GM12878 (cell line): Measurements from ENCODE around the gene PHLDB3. TPM values are rescaled to one million over a fixed set of nuclear protein-coding genes. Genes with fewer than 3 reads are reported as not detected.

Experiments used
- ATAC-seq: fragments of 200-7000 bp; cut with Tn5 transposase; 3 replicates; pipeline ENCODE4 v1.9.1; 2020; ENCODE audit warnings: mild to moderate bottlenecking, moderate library complexity
- BruUV-seq: library from RNA; stranded (reverse); fragments of 400-500 nt; replicated peaks from 2 replicates; lab custom pipeline; 2021; lab: Mats Ljungman, UMichigan
- CTCF ChIA-PET: fragments of 300-600 bp; sonication (Branson Sonifier 250); formaldehyde crosslinking; extraction: SDS; loops from one replicate; lab custom pipeline; 2021; ENCODE audit warnings: inconsistent platforms; lab: Yijun Ruan, JAX
- POLR2A ChIA-PET: fragments of 350-600 bp; formaldehyde crosslinking; extraction: SDS; loops from one replicate; lab custom pipeline; 2021; ENCODE audit warnings: inconsistent platforms; lab: Charles Lee
- RAD21 ChIA-PET: fragments of 300-600 bp; sonication (Branson Sonifier 250); formaldehyde crosslinking; loops from one replicate; lab custom pipeline; 2023; ENCODE audit warnings: antibody characterized with exemption; ENCODE audit not compliant: unreplicated experiment; lab: Charles Lee
- SMC1A ChIA-PET: fragments of 300-600 bp; sonication (Branson Sonifier 250); formaldehyde crosslinking; loops from one replicate; lab custom pipeline; 2023; ENCODE audit not compliant: unreplicated experiment, uncharacterized antibody; lab: Charles Lee
- DNase-seq: peaks from one replicate; pipeline ENCODE4 v3.0.0-alpha.2; 2011; ENCODE audit warnings: low read depth, low spot score
- FAIRE-seq: peaks from 3 replicates; lab custom pipeline; 2011; peaks lifted over from hg19 to GRCh38; lab: Jason Lieb, UNC
- H2AFZ ChIP-seq: 2 replicates; pipeline ENCODE4 v1.6.0; 2011; ENCODE audit warnings: low read depth, low read length, control low read depth; ENCODE audit not compliant: control insufficient read depth
- H3K27ac ChIP-seq: 2 replicates; pipeline ENCODE4 v1.5.1; 2011; ENCODE audit warnings: control low read depth; ENCODE audit not compliant: control insufficient read depth, insufficient read depth
- H3K27me3 ChIP-seq, 2 experiments: replicated peaks in 1 of 2; 2 replicates each; pipeline versions ENCODE4 v1.6.0 to v1.6.1; 2011; ENCODE audit warnings: low read length in 1 of 2; ENCODE audit not compliant: control insufficient read depth in 2 of 2, insufficient read depth in 2 of 2
- H3K36me3 ChIP-seq, 2 experiments: 2 replicates each; pipeline ENCODE4 v1.5.1; 2011; ENCODE audit warnings: low read length in 1 of 2; ENCODE audit not compliant: control insufficient read depth in 2 of 2, insufficient read depth in 2 of 2
- H3K4me1 ChIP-seq: 2 replicates; pipeline ENCODE4 v1.6.1; 2011; ENCODE audit warnings: mild to moderate bottlenecking, low read length, moderate library complexity, mixed read lengths; ENCODE audit not compliant: control insufficient read depth, insufficient read depth
- H3K4me2 ChIP-seq: 2 replicates; pipeline ENCODE4 v1.6.0; 2011; ENCODE audit warnings: control low read depth; ENCODE audit not compliant: control insufficient read depth, insufficient read depth
- H3K4me3 ChIP-seq: fragments of 200-600 bp; sonication (generic); 2 replicates; pipeline ENCODE4 v1.5.1; 2016
- H3K79me2 ChIP-seq: 2 replicates; pipeline ENCODE4 v1.6.0; 2011; ENCODE audit warnings: low read length; ENCODE audit not compliant: control insufficient read depth, insufficient read depth
- H3K9ac ChIP-seq: 2 replicates; pipeline ENCODE4 v1.8.0; 2011; ENCODE audit warnings: low read length, control low read depth, mixed read lengths; ENCODE audit not compliant: control insufficient read depth, insufficient read depth
- H3K9me3 ChIP-seq: replicated peaks from 3 replicates; pipeline ENCODE4 v1.5.1; 2011; ENCODE audit warnings: mild to moderate bottlenecking, low read length; ENCODE audit not compliant: control insufficient read depth, insufficient read depth
- H4K20me1 ChIP-seq: 2 replicates; pipeline ENCODE4 v1.6.0; 2011; ENCODE audit not compliant: control insufficient read depth, insufficient read depth
- ETV6 ChIP-seq, 2 experiments: fragments of 450-650 bp in 1 of 2; IDR thresholded peaks in 1 of 2; conservative IDR thresholded peaks in 1 of 2; 2 replicates each; pipeline ENCODE4 v1.6.1; 2014; ENCODE audit warnings: antibody characterized with exemption in 1 of 2, borderline replicate concordance in 1 of 2, low read depth in 1 of 2, mild to moderate bottlenecking in 1 of 2, moderate library complexity in 1 of 2
- HDAC6 ChIP-seq: fragments of 200-600 bp; sonication (generic); IDR thresholded peaks from one replicate; pipeline ENCODE4 v1.8.0; 2017; ENCODE audit warnings: antibody characterized with exemption; ENCODE audit not compliant: unreplicated experiment
- KAT2A ChIP-seq: conservative IDR thresholded peaks from 2 replicates; pipeline ENCODE4 v1.6.1; 2011; ENCODE audit warnings: low read depth, low read length; ENCODE audit not compliant: control insufficient read depth
- KDM1A ChIP-seq: fragments of 200-600 bp; sonication (generic); IDR thresholded peaks from 2 replicates; pipeline ENCODE4 v1.6.1; 2016; ENCODE audit warnings: borderline replicate concordance
- MXI1 ChIP-seq: fragments of 150-350 bp; IDR thresholded peaks from 2 replicates; pipeline ENCODE4 v1.6.1; 2011; ENCODE audit warnings: low read depth, mild to moderate bottlenecking, inconsistent platforms, low read length, improper control_type of control experiment
- PBX3 ChIP-seq: IDR thresholded peaks from 2 replicates; pipeline ENCODE4 v1.6.1; 2011; ENCODE audit warnings: mild to moderate bottlenecking, low read depth, low read length, moderate library complexity; ENCODE audit not compliant: insufficient replicate concordance
- RBBP5 ChIP-seq: fragments of 200-600 bp; sonication (generic); conservative IDR thresholded peaks from 2 replicates; pipeline ENCODE4 v1.6.1; 2016
- SMC3 ChIP-seq: IDR thresholded peaks from 2 replicates; pipeline ENCODE4 v1.6.1; 2011; ENCODE audit warnings: low read length, improper control_type of control experiment, borderline replicate concordance
- TCF12 ChIP-seq: IDR thresholded peaks from 2 replicates; pipeline ENCODE4 v1.6.1; 2011; ENCODE audit warnings: low read depth, mild to moderate bottlenecking, low read length
- ZNF207 ChIP-seq: fragments of 450-650 bp; IDR thresholded peaks from 2 replicates; pipeline ENCODE4 v1.6.1; 2014; ENCODE audit warnings: antibody characterized with exemption, mild to moderate bottlenecking, borderline replicate concordance
- WGBS: methylation state at CpG from one replicate; pipeline ENCODE4 v1.1.6; 2016; ENCODE audit warnings: low lambda C conversion rate; ENCODE audit not compliant: insufficient replicate concordance, insufficient coverage; ENCODE audit errors: missing lambda C conversion rate; 5-methylcytosine and 5-hydroxymethylcytosine counted together
- in situ Hi-C: fragments of 300-500 bp; cut with MboI; formaldehyde crosslinking; loops from 9 replicates; pipeline ENCODE4 v1.14.3; 2018; ENCODE audit warnings: mixed read lengths
- intact Hi-C: fragments of 100-400 bp; cut with micrococcal nuclease; formaldehyde crosslinking; loops from one replicate; pipeline ENCODE4 v1.14.2; 2022; ENCODE audit not compliant: unreplicated experiment
- polyA plus RNA-seq, 11 experiments: library from polyadenylated mRNA; depleted of rRNA in 4 of 11; unstranded in 6 of 11; stranded (reverse) in 5 of 11; fragments of >200 nt; fragmentation: Nextera tagmentation in 4 of 11; fragmentation: Illumina TruSeq in 1 of 11; extraction: Ambion mirVana in 4 of 11; extraction: Trizol in 1 of 11; gene quantifications; 1 replicate in 1 of 11; 2 replicates in 10 of 11; pipeline versions ENCODE4 v1.2.1 to v1.2.3, GENCODE V29; 2011 to 2016; ENCODE audit warnings: inconsistent platforms in 2 of 11, missing spikeins in 2 of 11, low read depth in 1 of 11
- total RNA-seq, 4 experiments: library from RNA; depleted of rRNA in 3 of 4; stranded (reverse); fragments of >200 nt in 3 of 4; fragmentation: Illumina TruSeq in 1 of 4; extraction: Trizol in 1 of 4; gene quantifications; 2 replicates each; pipeline versions ENCODE4 v1.2.1 to v1.2.3, GENCODE V29; 2013 to 2021
- TF ChIP-seq, protein P1 (sequence below): IDR thresholded peaks from 2 replicates; pipeline ENCODE4 v1.6.1; 2011; ENCODE audit warnings: borderline replicate concordance, low read depth, mild to moderate bottlenecking, moderate library complexity, mixed read lengths, low read length; ENCODE audit not compliant: insufficient read depth; ENCODE audit errors: extremely low read length
- TF ChIP-seq, protein P2 (sequence below): fragments of 450-650 bp; formaldehyde crosslinking; IDR thresholded peaks from 2 replicates; pipeline ENCODE4 v1.4.0; 2022; ENCODE audit warnings: mild to moderate bottlenecking, moderate library complexity

The PHLDB3 gene
- total and polyA plus RNA-seq, 10 of the 15 experiments (the other 5 are each of a cell fraction or from before 2014, with no cell fraction given) = 0.13 to 13.0 (median 5.5) TPM

DNA sequence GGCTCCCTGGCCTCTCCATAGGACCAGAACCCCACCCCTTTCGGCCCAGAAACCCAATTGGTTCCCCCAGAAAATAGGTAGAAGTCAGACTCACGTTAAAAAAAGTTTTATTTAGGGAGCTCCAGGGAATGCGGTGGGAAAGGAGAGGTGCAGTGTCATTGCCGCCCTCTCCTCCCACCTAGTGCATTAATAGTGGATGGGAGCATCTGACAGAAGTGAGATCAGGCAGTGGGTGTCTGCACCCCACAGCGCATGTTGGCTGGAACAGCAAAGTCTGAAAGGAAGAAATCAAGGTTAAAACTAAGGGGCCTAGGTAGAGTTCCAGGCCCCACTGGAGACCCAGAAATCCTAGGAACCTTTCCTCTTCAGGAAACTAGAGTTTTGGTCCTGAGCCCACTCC, 2.1 kb upstream of the PHLDB3 start:
- Histone ChIP-seq H2AFZ (no peak overlapping the region), H3K27me3 (no peaks in the 10 kb centered on the region), H3K27ac (no peak overlapping the region), H4K20me1 (no peaks in the 10 kb centered on the region), H3K9ac (no peak overlapping the region), H3K4me3 (no peak overlapping the region), H3K79me2 (no peaks in the 10 kb centered on the region; the same call in 1 of the 2 replicates), H3K4me2 (no peak overlapping the region), H3K9me3 (no peaks in the 10 kb centered on the region), H3K4me1 (peaks cover 4% of the 10 kb centered on the region), H3K36me3 (peaks cover 0 to 5% of the 10 kb centered on the region in 2 experiments; a peak in 2 of 4 replicates)
- ChIA-PET SMC1A (interaction anchor here (0.6 kb wide), 1 partner anchor 19 kb away, joined by 3 read pairs; no protein-coding TSS in a partner anchor), CTCF (interaction anchor here (0.7 to 3.8 kb wide), 3 partner anchors 13 to 80 kb away, joined by 3 to 42 read pairs (median 3); no protein-coding TSS in a partner anchor), POLR2A (no interaction called here), RAD21 (interaction anchor here (1.0 kb wide), 1 partner anchor 60 kb away, joined by 4 read pairs; no protein-coding TSS in a partner anchor)
- intact Hi-C loops (no loop called here), in situ Hi-C loops (no loop called here)
- no peak for FAIRE-seq
- BruUV-seq = no TSS peak
- no peak for ATAC-seq
- DNase-seq = no peak
- TF ChIP-seq KDM1A (no peak), MXI1 (no peak), ETV6 (conservative IDR thresholded peaks at IDR 0.05 in 1 of 2, IDR thresholded peaks at IDR 0.05 in 1 of 2; ENCODE audit: borderline replicate concordance in 1 of 2, low read depth in 1 of 2) (no peak), HDAC6 (no peak), KAT2A (no peak), PBX3 (no peak), SMC3 (no peak), RBBP5 (no peak), TCF12 (no peak), ZNF207 (no peak)
- TF ChIP-seq, protein P1, sequence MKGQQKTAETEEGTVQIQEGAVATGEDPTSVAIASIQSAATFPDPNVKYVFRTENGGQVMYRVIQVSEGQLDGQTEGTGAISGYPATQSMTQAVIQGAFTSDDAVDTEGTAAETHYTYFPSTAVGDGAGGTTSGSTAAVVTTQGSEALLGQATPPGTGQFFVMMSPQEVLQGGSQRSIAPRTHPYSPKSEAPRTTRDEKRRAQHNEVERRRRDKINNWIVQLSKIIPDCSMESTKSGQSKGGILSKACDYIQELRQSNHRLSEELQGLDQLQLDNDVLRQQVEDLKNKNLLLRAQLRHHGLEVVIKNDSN = no peak
- TF ChIP-seq, protein P2, sequence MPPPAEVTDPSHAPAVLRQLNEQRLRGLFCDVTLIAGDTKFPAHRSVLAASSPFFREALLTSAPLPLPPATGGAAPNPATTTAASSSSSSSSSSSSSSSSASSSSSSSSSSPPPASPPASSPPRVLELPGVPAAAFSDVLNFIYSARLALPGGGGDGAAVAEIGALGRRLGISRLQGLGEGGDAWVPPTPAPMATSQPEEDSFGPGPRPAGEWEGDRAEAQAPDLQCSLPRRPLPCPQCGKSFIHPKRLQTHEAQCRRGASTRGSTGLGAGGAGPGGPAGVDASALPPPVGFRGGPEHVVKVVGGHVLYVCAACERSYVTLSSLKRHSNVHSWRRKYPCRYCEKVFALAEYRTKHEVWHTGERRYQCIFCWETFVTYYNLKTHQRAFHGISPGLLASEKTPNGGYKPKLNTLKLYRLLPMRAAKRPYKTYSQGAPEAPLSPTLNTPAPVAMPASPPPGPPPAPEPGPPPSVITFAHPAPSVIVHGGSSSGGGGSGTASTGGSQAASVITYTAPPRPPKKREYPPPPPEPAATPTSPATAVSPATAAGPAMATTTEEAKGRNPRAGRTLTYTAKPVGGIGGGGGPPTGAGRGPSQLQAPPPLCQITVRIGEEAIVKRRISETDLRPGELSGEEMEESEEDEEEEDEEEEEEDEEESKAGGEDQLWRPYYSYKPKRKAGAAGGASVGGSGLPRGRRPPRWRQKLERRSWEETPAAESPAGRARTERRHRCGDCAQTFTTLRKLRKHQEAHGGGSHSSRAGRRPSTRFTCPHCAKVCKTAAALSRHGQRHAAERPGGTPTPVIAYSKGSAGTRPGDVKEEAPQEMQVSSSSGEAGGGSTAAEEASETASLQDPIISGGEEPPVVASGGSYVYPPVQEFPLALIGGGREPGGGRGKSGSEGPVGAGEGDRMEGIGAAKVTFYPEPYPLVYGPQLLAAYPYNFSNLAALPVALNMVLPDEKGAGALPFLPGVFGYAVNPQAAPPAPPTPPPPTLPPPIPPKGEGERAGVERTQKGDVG (CRISPR knock-in tag) = no peak
- 98% methylated on average over 5 of the region's 5 CpGs for WGBS
